GM23338 (cell line): ENCODE data around the gene IL16. TPM values are rescaled to one million over a fixed set of nuclear protein-coding genes. Genes with fewer than 3 reads are reported as not detected.

Experiments used
- ATAC-seq: fragments of 200-7000 bp; cut with Tn5 transposase; 3 replicates; pipeline ENCODE4 v1.9.1; 2020
- DNase-seq: peaks from one replicate; pipeline ENCODE4 v3.0.0-alpha.2; 2015; ENCODE audit warnings: low spot score
- H2AFZ ChIP-seq: fragments of 200-600 bp; sonication (generic); 2 replicates; pipeline ENCODE4 v1.8.0; 2016; ENCODE audit warnings: antibody characterized with exemption, mild to moderate bottlenecking, moderate library complexity
- H3F3A ChIP-seq: fragments of 200-600 bp; sonication (generic); replicated peaks from 2 replicates; pipeline ENCODE4 v1.8.0; 2017; ENCODE audit warnings: antibody characterized with exemption, mixed run types, low read depth
- H3K27ac ChIP-seq: fragments of 200-600 bp; sonication (generic); 2 replicates; pipeline ENCODE4 v1.6.1; 2016; ENCODE audit warnings: low read depth
- H3K27me3 ChIP-seq: fragments of 200-600 bp; sonication (generic); 2 replicates; pipeline ENCODE4 v1.8.0; 2016; ENCODE audit warnings: mild to moderate bottlenecking, mixed run types, moderate library complexity; ENCODE audit not compliant: insufficient read depth
- H3K36me3 ChIP-seq: fragments of 200-600 bp; sonication (generic); 2 replicates; pipeline ENCODE4 v1.8.0; 2016; ENCODE audit warnings: mild to moderate bottlenecking; ENCODE audit not compliant: insufficient read depth
- H3K4me1 ChIP-seq: fragments of 200-600 bp; sonication (generic); 2 replicates; pipeline ENCODE4 v1.8.0; 2016; ENCODE audit warnings: mild to moderate bottlenecking, moderate library complexity; ENCODE audit not compliant: insufficient read depth
- H3K4me2 ChIP-seq: fragments of 200-600 bp; sonication (generic); 2 replicates; pipeline ENCODE4 v1.7.1; 2017; ENCODE audit warnings: mixed run types
- H3K4me3 ChIP-seq: fragments of 200-600 bp; sonication (generic); 2 replicates; pipeline ENCODE4 v1.6.1; 2016; ENCODE audit warnings: mixed run types
- H3K79me2 ChIP-seq: fragments of 200-600 bp; sonication (generic); replicated peaks from 2 replicates; pipeline ENCODE4 v1.8.0; 2017; ENCODE audit warnings: mild to moderate bottlenecking; ENCODE audit not compliant: insufficient read depth
- H3K9me2 ChIP-seq: fragments of 200-600 bp; sonication (generic); 2 replicates; pipeline ENCODE4 v1.8.0; 2017; ENCODE audit not compliant: insufficient read depth
- H4K20me1 ChIP-seq: fragments of 200-600 bp; sonication (generic); replicated peaks from 2 replicates; pipeline ENCODE4 v1.8.0; 2017; ENCODE audit warnings: mild to moderate bottlenecking; ENCODE audit not compliant: insufficient read depth
- H3K27ac Mint-ChIP-seq: 2 replicates; pipeline ENCODE4 v1.8.0; 2020; ENCODE audit warnings: inconsistent platforms, mild to moderate bottlenecking, moderate library complexity, mixed read lengths
- H3K27me3 Mint-ChIP-seq: 3 replicates; pipeline ENCODE4 v1.8.0; 2022; ENCODE audit warnings: low read depth, mild to moderate bottlenecking, moderate library complexity, mixed read lengths, inconsistent platforms; ENCODE audit not compliant: insufficient read depth, poor library complexity
- H3K36me3 Mint-ChIP-seq: 3 replicates; pipeline ENCODE4 v1.8.0; 2021; ENCODE audit warnings: low read depth, mild to moderate bottlenecking, inconsistent platforms, moderate library complexity, mixed read lengths
- H3K4me1 Mint-ChIP-seq: 3 replicates; pipeline ENCODE4 v1.8.0; 2020; ENCODE audit warnings: mild to moderate bottlenecking, inconsistent platforms, mixed read lengths
- H3K4me3 Mint-ChIP-seq: 3 replicates; pipeline ENCODE4 v1.8.0; 2021; ENCODE audit warnings: moderate library complexity, mild to moderate bottlenecking, inconsistent platforms, mixed read lengths
- H3K9me3 Mint-ChIP-seq: 3 replicates; pipeline ENCODE4 v1.8.0; 2020; ENCODE audit warnings: moderate library complexity, mild to moderate bottlenecking, inconsistent platforms, mixed read lengths
- CTCF ChIP-seq, 2 experiments: fragments of 200-600 bp in 1 of 2; sonication (generic) in 1 of 2; conservative IDR thresholded peaks; 2 replicates each; pipeline versions ENCODE4 v1.5.1 to v1.6.1; 2016 to 2017; ENCODE audit warnings: antibody characterized with exemption in 2 of 2, low read depth in 2 of 2, mild to moderate bottlenecking in 2 of 2, moderate library complexity in 1 of 2
- ETS1 ChIP-seq: IDR thresholded peaks from 2 replicates; pipeline ENCODE4 v1.6.1; 2016; ENCODE audit warnings: antibody characterized with exemption
- EZH2 ChIP-seq: fragments of 200-600 bp; sonication (generic); IDR thresholded peaks from one replicate; pipeline ENCODE4 v1.8.0; 2017; ENCODE audit warnings: antibody characterized with exemption, mild to moderate bottlenecking, low read depth; ENCODE audit not compliant: unreplicated experiment
- EZH2phosphoT487 ChIP-seq: fragments of 200-600 bp; sonication (generic); IDR thresholded peaks from one replicate; pipeline ENCODE4 v1.8.1; 2018; ENCODE audit warnings: antibody characterized with exemption; ENCODE audit not compliant: unreplicated experiment
- ZNF331 ChIP-seq: fragments of 250-450 bp; sonication (Bioruptor Pico); IDR thresholded peaks from 2 replicates; pipeline ENCODE4 v1.5.0; 2020; ENCODE audit warnings: low read depth, mild to moderate bottlenecking, moderate library complexity
- long read RNA-seq: library from polyadenylated mRNA; unstranded; transcript quantifications from one replicate; pipeline ENCODE4 v2.0.0, GENCODE V29; 2020; ENCODE audit not compliant: unreplicated experiment
- polyA plus RNA-seq: library from polyadenylated mRNA; unstranded; fragments of >200 nt; fragmentation: Nextera tagmentation; extraction: Ambion mirVana; gene quantifications from 2 replicates; pipeline ENCODE4 v1.2.1, GENCODE V29; 2016
- total RNA-seq: library from RNA; depleted of rRNA; stranded (reverse); fragments of >200 nt; shearing (Covaris generic); gene quantifications from 2 replicates; pipeline ENCODE4 v1.2.3, GENCODE V29; 2014; rRNA removed
- TF ChIP-seq, protein P1 (sequence below): IDR thresholded peaks from one replicate; pipeline ENCODE4 v1.6.1; 2018; ENCODE audit warnings: antibody characterized with exemption; ENCODE audit not compliant: unreplicated experiment
- TF ChIP-seq, protein P2 (sequence below): fragments of 250-450 bp; sonication (Bioruptor Pico); IDR thresholded peaks from 2 replicates; pipeline ENCODE4 v1.5.0; 2020; ENCODE audit warnings: mild to moderate bottlenecking, moderate library complexity

Gene IL16
- total RNA-seq (not detected in 2 replicates), polyA plus RNA-seq (0.16 and 0.29 TPM in 2 replicates)
- long read RNA-seq, partial matches to known transcripts, result 0 of 1 reads
- long read RNA-seq, other reads (novel, unspliced or antisense), result 1 of 1 reads

GRCh38 chr15:81196576-81197254 lies at the start of gene IL16:
IL16 (plus strand) TSS chr15:81196879; CDS start chr15:81225400, 28,521 bp downstream.
- peaks cover 8% of the 10 kb centered on the region for H3K27me3 Mint-ChIP-seq
- DNase-seq, result no peak
- H3K4me3 Mint-ChIP-seq, result no peak within 1 kb of the TSS
- 0 out of 2 replicates have a peak within 1 kb of the TSS, but pooled peaks have one; percentile 15 for H3K27ac Mint-ChIP-seq
- TF ChIP-seq EZH2 (no peak), EZH2phosphoT487 (no peak), ETS1 (no peak), CTCF (conservative IDR thresholded peaks at IDR 0.05; ENCODE audit: low read depth in 2 of 2) (no peak)
- TF ChIP-seq, protein P1, sequence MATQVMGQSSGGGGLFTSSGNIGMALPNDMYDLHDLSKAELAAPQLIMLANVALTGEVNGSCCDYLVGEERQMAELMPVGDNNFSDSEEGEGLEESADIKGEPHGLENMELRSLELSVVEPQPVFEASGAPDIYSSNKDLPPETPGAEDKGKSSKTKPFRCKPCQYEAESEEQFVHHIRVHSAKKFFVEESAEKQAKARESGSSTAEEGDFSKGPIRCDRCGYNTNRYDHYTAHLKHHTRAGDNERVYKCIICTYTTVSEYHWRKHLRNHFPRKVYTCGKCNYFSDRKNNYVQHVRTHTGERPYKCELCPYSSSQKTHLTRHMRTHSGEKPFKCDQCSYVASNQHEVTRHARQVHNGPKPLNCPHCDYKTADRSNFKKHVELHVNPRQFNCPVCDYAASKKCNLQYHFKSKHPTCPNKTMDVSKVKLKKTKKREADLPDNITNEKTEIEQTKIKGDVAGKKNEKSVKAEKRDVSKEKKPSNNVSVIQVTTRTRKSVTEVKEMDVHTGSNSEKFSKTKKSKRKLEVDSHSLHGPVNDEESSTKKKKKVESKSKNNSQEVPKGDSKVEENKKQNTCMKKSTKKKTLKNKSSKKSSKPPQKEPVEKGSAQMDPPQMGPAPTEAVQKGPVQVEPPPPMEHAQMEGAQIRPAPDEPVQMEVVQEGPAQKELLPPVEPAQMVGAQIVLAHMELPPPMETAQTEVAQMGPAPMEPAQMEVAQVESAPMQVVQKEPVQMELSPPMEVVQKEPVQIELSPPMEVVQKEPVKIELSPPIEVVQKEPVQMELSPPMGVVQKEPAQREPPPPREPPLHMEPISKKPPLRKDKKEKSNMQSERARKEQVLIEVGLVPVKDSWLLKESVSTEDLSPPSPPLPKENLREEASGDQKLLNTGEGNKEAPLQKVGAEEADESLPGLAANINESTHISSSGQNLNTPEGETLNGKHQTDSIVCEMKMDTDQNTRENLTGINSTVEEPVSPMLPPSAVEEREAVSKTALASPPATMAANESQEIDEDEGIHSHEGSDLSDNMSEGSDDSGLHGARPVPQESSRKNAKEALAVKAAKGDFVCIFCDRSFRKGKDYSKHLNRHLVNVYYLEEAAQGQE, result no peak
- Histone ChIP-seq H3K4me3 (no peak within 1 kb of the TSS), H3K4me1 (no peaks in the 10 kb centered on the region), H4K20me1 (no peaks in the 10 kb centered on the region), H3K4me2 (no peak within 1 kb of the TSS), H3K79me2 (no peaks in the 10 kb centered on the region), H3K9me2 (no peaks in the 10 kb centered on the region; the same call in 1 of the 2 replicates), H3K27me3 (no peaks in the 10 kb centered on the region), H3K27ac (no peak within 1 kb of the TSS), H3F3A (no peaks in the 10 kb centered on the region), H3K36me3 (no peaks in the 10 kb centered on the region), H2AFZ (peak within 1 kb of the TSS; percentile 52; the same call in 1 of the 2 replicates)
- peaks cover 2% of the 10 kb centered on the region; the same call in 1 of the 3 replicates for H3K4me1 Mint-ChIP-seq
- H3K9me3 Mint-ChIP-seq, result no peaks in the 10 kb centered on the region; the same call in 2 of the 3 replicates
- no peak for ATAC-seq
- no peaks in the 10 kb centered on the region for H3K36me3 Mint-ChIP-seq

- H3K36me3 Mint-ChIP-seq, result no peaks in the 10 kb centered on the region
- Histone ChIP-seq H3K4me2 (no peak overlapping the region), H3K27ac (no peak overlapping the region), H3K4me3 (no peak overlapping the region), H3K4me1 (no peaks in the 10 kb centered on the region), H2AFZ (peak overlapping the region; percentile 86; the same call in 1 of the 2 replicates), H3F3A (no peaks in the 10 kb centered on the region), H3K79me2 (no peaks in the 10 kb centered on the region), H4K20me1 (no peaks in the 10 kb centered on the region), H3K27me3 (no peaks in the 10 kb centered on the region), H3K9me2 (no peaks in the 10 kb centered on the region), H3K36me3 (no peaks in the 10 kb centered on the region)
- DNase-seq (no peak), ATAC-seq (no peak)
- H3K4me3 Mint-ChIP-seq, result no peak overlapping the region
- no peak overlapping the region for H3K27ac Mint-ChIP-seq
- no peaks in the 10 kb centered on the region for H3K27me3 Mint-ChIP-seq
- no peaks in the 10 kb centered on the region for H3K9me3 Mint-ChIP-seq
- H3K4me1 Mint-ChIP-seq, result no peaks in the 10 kb centered on the region
- TF ChIP-seq, protein P2, sequence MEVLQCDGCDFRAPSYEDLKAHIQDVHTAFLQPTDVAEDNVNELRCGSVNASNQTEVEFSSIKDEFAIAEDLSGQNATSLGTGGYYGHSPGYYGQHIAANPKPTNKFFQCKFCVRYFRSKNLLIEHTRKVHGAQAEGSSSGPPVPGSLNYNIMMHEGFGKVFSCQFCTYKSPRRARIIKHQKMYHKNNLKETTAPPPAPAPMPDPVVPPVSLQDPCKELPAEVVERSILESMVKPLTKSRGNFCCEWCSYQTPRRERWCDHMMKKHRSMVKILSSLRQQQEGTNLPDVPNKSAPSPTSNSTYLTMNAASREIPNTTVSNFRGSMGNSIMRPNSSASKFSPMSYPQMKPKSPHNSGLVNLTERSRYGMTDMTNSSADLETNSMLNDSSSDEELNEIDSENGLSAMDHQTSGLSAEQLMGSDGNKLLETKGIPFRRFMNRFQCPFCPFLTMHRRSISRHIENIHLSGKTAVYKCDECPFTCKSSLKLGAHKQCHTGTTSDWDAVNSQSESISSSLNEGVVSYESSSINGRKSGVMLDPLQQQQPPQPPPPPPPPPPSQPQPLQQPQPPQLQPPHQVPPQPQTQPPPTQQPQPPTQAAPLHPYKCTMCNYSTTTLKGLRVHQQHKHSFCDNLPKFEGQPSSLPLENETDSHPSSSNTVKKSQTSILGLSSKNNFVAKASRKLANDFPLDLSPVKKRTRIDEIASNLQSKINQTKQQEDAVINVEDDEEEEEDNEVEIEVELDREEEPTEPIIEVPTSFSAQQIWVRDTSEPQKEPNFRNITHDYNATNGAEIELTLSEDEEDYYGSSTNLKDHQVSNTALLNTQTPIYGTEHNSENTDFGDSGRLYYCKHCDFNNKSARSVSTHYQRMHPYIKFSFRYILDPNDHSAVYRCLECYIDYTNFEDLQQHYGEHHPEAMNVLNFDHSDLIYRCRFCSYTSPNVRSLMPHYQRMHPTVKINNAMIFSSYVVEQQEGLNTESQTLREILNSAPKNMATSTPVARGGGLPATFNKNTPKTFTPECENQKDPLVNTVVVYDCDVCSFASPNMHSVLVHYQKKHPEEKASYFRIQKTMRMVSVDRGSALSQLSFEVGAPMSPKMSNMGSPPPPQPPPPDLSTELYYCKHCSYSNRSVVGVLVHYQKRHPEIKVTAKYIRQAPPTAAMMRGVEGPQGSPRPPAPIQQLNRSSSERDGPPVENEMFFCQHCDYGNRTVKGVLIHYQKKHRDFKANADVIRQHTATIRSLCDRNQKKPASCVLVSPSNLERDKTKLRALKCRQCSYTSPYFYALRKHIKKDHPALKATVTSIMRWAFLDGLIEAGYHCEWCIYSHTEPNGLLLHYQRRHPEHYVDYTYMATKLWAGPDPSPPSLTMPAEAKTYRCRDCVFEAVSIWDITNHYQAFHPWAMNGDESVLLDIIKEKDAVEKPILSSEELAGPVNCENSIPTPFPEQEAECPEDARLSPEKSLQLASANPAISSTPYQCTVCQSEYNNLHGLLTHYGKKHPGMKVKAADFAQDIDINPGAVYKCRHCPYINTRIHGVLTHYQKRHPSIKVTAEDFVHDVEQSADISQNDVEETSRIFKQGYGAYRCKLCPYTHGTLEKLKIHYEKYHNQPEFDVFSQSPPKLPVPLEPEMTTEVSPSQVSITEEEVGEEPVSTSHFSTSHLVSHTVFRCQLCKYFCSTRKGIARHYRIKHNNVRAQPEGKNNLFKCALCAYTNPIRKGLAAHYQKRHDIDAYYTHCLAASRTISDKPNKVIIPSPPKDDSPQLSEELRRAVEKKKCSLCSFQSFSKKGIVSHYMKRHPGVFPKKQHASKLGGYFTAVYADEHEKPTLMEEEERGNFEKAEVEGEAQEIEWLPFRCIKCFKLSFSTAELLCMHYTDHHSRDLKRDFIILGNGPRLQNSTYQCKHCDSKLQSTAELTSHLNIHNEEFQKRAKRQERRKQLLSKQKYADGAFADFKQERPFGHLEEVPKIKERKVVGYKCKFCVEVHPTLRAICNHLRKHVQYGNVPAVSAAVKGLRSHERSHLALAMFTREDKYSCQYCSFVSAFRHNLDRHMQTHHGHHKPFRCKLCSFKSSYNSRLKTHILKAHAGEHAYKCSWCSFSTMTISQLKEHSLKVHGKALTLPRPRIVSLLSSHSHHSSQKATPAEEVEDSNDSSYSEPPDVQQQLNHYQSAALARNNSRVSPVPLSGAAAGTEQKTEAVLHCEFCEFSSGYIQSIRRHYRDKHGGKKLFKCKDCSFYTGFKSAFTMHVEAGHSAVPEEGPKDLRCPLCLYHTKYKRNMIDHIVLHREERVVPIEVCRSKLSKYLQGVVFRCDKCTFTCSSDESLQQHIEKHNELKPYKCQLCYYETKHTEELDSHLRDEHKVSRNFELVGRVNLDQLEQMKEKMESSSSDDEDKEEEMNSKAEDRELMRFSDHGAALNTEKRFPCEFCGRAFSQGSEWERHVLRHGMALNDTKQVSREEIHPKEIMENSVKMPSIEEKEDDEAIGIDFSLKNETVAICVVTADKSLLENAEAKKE, result no peak
- TF ChIP-seq EZH2phosphoT487 (no peak), ZNF331 (CRISPR knock-in tag) (no peak)
Observed at GRCh38 chr15:81151389-81151788, 45.3 kb upstream of the IL16 start.
